ENCODE results near the gene ADAMTS2. TPM values are rescaled to one million over a fixed set of nuclear protein-coding genes. Genes with fewer than 3 reads are reported as not detected.
A peak's percentile ranks its signal among the peaks of the same experiment; 100 is the strongest.

The ADAMTS2 gene
- total and polyA plus RNA-seq, 11 donors, result 1.1 to 23.0 (median 5.5) TPM

GRCh38 chr5:179331591-179332375, 13.5 kb downstream of the ADAMTS2 start:
- no peak overlapping the region for H3K4me3 ChIP-seq
- H3K9me3 ChIP-seq, result no peaks in the 10 kb centered on the region
- peak in 2 of 5 donors; percentile 19 to 31 for DNase-seq
- no peaks in the 10 kb centered on the region for H3K36me3 ChIP-seq
- no peak for ATAC-seq
- WGBS, 4 donors, result 77 to 86% (median 80%) methylated on average over 6 to 8 of the region's 8 CpGs
- TF ChIP-seq, protein P1, sequence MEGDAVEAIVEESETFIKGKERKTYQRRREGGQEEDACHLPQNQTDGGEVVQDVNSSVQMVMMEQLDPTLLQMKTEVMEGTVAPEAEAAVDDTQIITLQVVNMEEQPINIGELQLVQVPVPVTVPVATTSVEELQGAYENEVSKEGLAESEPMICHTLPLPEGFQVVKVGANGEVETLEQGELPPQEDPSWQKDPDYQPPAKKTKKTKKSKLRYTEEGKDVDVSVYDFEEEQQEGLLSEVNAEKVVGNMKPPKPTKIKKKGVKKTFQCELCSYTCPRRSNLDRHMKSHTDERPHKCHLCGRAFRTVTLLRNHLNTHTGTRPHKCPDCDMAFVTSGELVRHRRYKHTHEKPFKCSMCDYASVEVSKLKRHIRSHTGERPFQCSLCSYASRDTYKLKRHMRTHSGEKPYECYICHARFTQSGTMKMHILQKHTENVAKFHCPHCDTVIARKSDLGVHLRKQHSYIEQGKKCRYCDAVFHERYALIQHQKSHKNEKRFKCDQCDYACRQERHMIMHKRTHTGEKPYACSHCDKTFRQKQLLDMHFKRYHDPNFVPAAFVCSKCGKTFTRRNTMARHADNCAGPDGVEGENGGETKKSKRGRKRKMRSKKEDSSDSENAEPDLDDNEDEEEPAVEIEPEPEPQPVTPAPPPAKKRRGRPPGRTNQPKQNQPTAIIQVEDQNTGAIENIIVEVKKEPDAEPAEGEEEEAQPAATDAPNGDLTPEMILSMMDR (IDR thresholded peaks at IDR 0.05), result no peak
- TF ChIP-seq POLR2A (IDR thresholded peaks at IDR 0.05), result no peak
- peaks cover 0 to 4% (median 0%) of the 10 kb centered on the region in 12 donors for H3K4me1 ChIP-seq
- intact Hi-C loops (cut with DNase I), result loop anchor here in 1 of 10 donors (5.0 kb wide), 1 partner anchor 44 kb away; no protein-coding TSS in a partner anchor
- no peak overlapping the region for H3K27ac ChIP-seq
- peaks cover 0 to 15% (median 0%) of the 10 kb centered on the region in 9 donors for H3K27me3 ChIP-seq

GRCh38 chr5:179330186-179330900, 14.9 kb downstream of the ADAMTS2 start:
- intact Hi-C loops (cut with DNase I), result loop anchor here in 1 of 10 donors (5.0 kb wide), 1 partner anchor 43 kb away; no protein-coding TSS in a partner anchor
- DNase-seq (peak in 3 of 5 donors; percentile 12 to 37 (median 14)), ATAC-seq (no peak)
- Histone ChIP-seq H3K4me3 (no peak overlapping the region), H3K36me3 (no peaks in the 10 kb centered on the region), H3K27ac (no peak overlapping the region), H3K4me1 (peaks cover 0 to 14% (median 0%) of the 10 kb centered on the region in 12 donors), H3K9me3 (no peaks in the 10 kb centered on the region), H3K27me3 (peaks cover 0 to 12% (median 0%) of the 10 kb centered on the region in 9 donors)
- TF ChIP-seq, protein P1 (IDR thresholded peaks at IDR 0.05), result no peak
- no peak for TF ChIP-seq POLR2A (IDR thresholded peaks at IDR 0.05)
- 87 to 96% (median 90%) methylated on average over 13 of the region's 13 CpGs for WGBS, 4 donors

- H3K27ac ChIP-seq, result no peak overlapping the region
- no peaks in the 10 kb centered on the region for H3K36me3 ChIP-seq
- peaks cover 0 to 4% (median 0%) of the 10 kb centered on the region in 9 donors for H3K27me3 ChIP-seq
- H3K4me1 ChIP-seq, result peaks cover 0 to 14% (median 0%) of the 10 kb centered on the region in 12 donors
- peak in 3 of 5 donors; percentile 7 to 16 (median 14) for DNase-seq
- intact Hi-C loops (cut with DNase I), result no loop called here
- no peak overlapping the region for H3K4me3 ChIP-seq
- ATAC-seq, result no peak
- H3K9me3 ChIP-seq, result no peaks in the 10 kb centered on the region
- WGBS, 4 donors, result 95 to 96% (median 96%) methylated on average over 6 of the region's 6 CpGs
- TF ChIP-seq POLR2A (IDR thresholded peaks at IDR 0.05), result no peak
- TF ChIP-seq, protein P1 (IDR thresholded peaks at IDR 0.05), result no peak
Measured at GRCh38 chr5:179328291-179328690, 17.0 kb downstream of the ADAMTS2 start.
